T follicular helper cell (primary cell): Measurements from ENCODE around the gene NPC2.
"Not testable (repeated sequence)": the region's sequence is repeated elsewhere in the genome, so short reads cannot be mapped to it uniquely, and the experiment has no call there.

ENCODE experiments used
- DNase-seq: peaks from one replicate; pipeline ENCODE4 v3.0.0-alpha.2; 2020; ENCODE audit warnings: low read depth
- total RNA-seq, 2 experiments: gene quantifications; one replicate each; lab custom pipeline; 2026; lab: John Stamatoyannopoulos, UW

The NPC2 gene
- 6.9 to 21.0 reads per million in 2 experiments for total RNA-seq

DNA sequence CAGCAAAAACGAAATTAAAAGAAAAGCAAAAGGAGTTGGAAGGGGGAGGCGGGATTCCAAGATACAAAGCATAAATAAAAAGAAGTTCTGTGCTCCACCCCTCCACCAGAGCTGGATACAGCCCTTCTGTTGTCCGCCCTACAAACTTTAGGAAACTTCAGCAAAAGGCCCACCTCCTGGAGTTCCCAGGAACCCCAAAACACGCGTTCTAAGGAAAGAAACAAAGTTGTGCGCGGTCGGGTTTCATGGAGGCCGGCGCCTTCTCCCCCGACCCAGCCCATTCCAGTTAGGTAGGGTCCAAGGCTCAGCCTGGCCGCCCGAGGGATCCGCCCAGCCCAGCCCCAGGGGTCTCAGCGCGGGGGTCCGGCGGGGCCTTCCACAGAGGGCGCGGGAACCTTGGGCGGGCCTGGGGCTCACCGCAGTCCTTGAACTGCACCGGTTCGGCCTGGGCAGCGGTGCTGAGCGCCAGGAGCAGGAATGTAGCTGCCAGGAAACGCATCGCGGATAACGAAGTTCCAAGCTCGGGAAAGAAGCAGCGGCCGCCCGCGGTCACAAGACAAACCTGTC is at the start of gene NPC2:
NPC2 (minus strand) TSS at position 530 of the 567 bp plus-strand sequence; CDS start at position 499, 31 bp downstream.
- DNase-seq: no peak

DNA sequence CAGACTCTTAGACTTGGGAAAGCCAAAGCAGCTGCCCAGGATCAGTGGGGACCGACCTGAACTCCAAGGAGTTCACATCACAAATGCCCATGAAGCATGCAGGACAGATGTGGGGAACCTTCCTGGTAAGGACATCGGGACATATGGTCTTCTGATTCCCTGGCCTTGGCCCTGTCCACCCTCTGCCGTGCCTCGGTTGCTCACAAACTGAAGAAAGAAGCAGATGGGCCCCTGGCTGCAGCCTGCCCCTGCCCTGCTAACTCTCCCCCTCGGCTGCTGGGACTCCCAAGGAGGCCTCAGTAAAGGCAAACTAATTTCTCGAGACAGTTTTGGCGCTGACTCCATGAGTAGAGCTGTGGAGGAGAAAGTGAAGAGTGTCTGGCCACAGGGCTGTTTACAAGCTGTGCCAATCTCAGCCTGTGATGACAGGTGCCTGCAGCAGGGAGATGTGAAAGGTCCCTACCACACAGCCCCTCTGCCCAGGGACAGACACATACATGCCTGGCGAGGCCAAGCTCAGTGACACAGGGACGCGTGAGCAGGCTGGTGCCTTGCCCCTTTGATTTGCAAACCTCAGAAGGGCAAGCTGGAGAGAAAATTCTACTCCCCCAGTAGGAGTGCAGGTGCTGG is 49.1 kb upstream of the NPC2 start:
- DNase-seq: no peak

DNA sequence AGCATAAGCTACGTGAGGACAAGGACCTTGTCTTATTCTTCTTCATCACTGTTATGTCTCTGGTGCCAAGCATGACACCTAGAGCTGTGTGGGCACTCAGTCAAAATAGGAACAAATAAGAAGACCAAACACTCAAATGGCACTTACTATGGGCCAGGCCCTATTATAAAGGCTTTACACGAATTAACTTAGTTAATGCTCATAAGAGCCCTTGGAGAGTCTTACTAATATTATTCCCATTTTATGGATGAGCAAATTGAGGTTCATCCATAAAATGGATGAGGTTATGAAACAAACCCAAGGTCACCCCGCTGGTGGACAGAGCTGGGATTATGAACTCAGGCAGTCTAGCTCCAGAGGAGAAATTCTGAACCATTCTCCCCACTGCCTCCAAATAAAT is 48.1 kb upstream of the NPC2 start:
- DNase-seq: no peak

- no peak for DNase-seq
Observed at GRCh38 chr14:74539503-74539902, 46.4 kb upstream of the NPC2 start.

GRCh38 chr14:74538411-74539391 is 45.6 kb upstream of the NPC2 start:
- no peak for DNase-seq

- DNase-seq: not testable (repeated sequence)
Observed at GRCh38 chr14:74536336-74536735, 43.2 kb upstream of the NPC2 start.

DNA sequence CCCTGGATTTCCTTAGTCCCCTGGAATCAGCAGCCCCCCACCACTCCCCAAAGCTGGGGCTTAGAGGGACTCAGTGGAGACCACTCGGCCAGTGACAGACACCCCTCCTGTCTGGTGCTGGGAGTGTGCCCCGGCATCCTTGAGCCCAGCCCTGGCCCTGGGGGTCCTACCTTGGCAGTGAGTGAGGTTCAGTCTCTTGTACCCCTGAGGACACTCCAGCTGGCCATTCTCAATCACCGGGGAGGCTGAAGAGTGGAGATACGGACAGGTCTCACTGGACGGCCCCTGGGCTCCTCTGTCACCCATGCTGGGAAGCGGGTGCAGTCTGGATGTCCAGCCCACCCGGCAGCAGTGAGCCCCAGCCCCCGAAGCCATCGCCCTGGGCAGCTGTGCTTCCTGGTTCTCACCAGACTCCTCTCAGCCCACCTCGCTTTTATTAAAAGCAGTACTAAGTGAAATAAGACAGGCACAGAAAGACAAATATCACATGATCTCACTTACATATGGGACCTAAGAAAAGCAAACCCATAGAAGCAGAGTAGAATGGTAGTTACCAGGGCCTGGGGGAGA is 42.7 kb upstream of the NPC2 start:
- DNase-seq: no peak

DNA sequence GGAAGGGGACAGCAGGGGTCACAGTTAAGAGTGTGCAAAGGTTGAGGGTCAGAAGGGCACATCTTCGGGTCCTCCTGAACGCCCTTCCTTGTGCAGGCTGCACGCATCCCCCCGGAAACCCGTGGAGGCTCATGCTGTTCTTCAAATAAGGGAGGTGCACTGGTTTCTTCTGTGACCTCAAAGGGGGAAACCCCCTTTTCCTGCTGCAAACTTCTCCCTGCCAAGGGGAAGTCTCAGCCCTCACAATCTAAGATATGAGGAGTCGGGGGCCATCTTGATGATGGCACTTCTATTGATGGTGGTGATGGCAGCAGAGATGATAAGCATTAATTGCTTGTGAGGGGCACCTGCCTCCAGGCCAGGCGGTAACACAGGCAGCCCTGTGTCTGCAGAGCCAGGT is 40.5 kb upstream of the NPC2 start:
- no peak for DNase-seq

GRCh38 chr14:74532246-74532645 is 39.1 kb upstream of the NPC2 start:
- no peak for DNase-seq

- no peak for DNase-seq
Observed at GRCh38 chr14:74531467-74531866, 38.4 kb upstream of the NPC2 start.

DNA sequence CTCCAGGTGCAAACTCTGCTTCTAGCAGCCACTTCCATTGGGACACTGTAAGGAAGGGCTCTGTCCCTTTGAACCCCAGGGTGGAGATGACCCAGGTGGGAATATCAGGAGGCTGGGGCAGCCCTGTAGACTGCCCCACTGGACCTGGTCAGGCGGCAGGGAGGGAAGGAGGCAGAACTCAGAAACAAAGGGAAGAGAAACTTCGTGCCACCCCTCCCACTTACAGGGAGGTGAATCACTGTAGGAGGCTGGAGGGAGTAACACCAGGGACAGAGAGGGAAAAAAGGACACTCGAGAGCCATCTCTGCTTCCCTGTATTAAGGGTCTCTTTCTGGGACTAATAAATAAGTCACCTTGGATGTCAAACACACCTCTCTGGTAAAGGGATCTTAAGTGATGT is 37.9 kb upstream of the NPC2 start:
- DNase-seq: no peak

GRCh38 chr14:74528886-74529285 is 35.8 kb upstream of the NPC2 start:
- no peak for DNase-seq

- no peak for DNase-seq
Observed at GRCh38 chr14:74528406-74528805, 35.3 kb upstream of the NPC2 start.

GRCh38 chr14:74527736-74528280 is 34.7 kb upstream of the NPC2 start:
- no peak for DNase-seq

GRCh38 chr14:74526854-74527585 is 33.9 kb upstream of the NPC2 start:
- no peak for DNase-seq

DNA sequence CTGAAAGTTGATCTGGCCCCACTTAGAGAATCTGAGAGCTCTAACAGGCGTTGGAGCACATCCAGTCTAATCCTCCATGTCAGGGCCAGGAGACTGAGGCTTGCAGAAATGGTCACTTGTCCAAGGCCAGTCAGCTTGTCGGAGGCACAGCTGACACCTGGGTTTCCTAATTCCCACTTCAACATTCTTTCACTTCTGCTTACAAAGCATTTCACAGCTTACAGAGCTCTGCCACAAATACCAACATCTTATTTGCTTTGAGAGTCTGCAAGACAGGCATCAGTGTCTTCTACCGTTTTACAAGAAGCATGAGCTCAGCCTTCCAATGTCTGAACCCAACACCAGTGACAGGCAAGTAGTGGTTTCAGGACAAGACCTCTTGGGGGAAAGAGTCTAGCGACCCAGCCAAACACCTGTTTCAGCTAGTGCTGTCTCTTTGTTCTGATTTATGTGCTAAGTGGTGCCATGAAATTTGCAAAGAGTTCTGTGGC is 32.3 kb upstream of the NPC2 start:
- no peak for DNase-seq

DNA sequence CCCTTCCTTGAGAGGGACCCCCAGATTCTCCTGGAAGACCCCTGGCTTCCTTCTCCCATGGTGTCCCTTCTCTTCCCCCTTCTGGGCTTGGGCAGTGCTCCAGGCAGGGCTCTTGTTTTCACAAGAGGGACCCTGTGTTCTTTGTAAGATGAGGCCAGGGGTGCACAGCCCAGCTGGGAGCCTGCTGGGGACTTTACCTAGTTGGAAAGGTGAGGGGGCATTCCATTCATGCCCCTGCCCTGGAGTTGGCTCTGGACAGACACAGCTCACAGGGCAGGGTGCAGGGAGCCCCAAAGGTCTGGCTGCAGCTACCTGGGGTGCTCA is 31.7 kb upstream of the NPC2 start:
- no peak for DNase-seq

DNA sequence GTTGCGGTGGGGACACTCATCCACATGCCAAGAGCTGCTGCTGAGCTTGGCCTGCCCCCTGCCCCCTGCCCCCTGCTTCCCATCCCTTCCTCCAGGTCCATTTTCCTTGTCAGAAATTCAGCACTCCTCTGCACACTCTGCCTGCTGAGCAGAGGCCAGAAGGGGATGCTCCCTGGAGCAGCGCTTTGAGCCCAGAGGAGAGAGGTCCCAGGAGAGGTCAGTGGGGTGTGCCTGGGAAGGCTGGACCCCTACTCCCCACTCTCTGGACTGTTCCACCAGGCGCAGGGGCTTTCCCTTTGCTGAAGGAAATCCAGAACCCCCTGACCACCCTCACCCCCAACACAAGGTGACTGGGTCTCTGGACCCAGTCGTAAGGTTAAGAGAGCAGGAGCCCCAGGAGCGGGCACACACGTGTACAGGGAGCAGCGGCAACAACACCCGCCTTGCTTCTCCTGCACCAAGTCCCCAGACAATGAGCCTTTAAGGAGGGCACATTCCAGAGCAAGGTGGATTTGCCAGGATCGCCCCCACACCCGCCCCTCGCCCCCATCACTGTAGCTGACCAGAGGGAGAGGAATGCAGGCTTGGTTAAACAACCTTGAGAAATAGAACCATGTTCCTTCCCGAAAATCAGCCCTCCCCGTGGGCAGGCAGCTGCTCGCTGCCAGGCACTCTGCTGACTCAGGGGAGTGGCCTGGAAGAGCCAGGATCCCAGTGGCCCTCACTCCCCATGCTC is 31.1 kb upstream of the NPC2 start:
- no peak for DNase-seq

DNA sequence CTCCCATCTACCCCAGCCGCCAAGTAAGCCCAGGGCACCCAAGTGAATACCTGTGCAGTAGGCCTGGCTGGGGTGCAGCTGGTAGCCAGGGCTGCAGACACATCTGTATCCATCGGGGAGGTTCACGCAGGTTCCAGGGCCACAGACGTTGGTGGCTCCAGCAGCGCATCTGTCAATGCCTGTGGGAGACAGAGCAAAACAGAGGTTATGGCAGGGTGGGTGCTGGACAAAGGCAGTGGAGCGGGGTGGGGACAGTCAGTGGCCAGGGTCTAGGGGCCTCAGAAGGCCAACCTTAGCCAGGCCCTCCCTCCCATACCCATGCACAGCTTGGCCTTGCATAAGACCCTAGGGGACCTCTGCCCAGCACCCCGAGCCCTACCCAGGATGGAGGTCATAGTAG is 29.6 kb upstream of the NPC2 start:
- no peak for DNase-seq

DNA sequence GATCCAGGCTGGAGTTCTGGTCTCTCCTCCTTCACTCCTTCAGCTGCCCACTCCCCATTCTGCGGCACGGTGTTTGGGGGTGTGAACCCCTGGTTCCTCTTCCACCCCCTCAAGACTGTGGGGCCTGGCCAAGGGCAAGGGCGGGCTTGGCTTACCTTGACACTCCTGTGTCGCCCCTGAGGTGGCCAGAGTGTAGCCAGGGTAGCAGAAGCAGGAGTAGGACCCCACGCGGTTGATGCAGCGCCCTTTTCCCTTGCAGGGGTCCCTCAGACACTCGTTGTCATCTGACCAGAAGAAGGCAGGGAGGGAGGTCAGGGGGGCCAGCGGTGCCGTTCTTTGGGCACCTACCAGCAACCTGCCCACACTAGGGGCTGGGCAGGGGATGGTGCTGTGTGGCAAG is 28.7 kb upstream of the NPC2 start:
- DNase-seq: no peak
